Hepatocyte (in vitro differentiated cells): ENCODE measurements around the gene ELMO2.

Experiments
- EZH2phosphoT487 ChIP-seq: fragments of 200-600 bp; sonication (generic); IDR thresholded peaks from one replicate; pipeline ENCODE4 v1.6.1; 2018; ENCODE audit warnings: antibody characterized with exemption, mild to moderate bottlenecking, low read depth, moderate library complexity; ENCODE audit not compliant: unreplicated experiment, severe bottlenecking
- TF ChIP-seq, protein P1 (sequence below): fragments of 200-600 bp; sonication (generic); IDR thresholded peaks from 2 replicates; pipeline ENCODE4 v1.5.1; 2016; ENCODE audit warnings: antibody characterized with exemption, mild to moderate bottlenecking; ENCODE audit not compliant: poor library complexity

DNA sequence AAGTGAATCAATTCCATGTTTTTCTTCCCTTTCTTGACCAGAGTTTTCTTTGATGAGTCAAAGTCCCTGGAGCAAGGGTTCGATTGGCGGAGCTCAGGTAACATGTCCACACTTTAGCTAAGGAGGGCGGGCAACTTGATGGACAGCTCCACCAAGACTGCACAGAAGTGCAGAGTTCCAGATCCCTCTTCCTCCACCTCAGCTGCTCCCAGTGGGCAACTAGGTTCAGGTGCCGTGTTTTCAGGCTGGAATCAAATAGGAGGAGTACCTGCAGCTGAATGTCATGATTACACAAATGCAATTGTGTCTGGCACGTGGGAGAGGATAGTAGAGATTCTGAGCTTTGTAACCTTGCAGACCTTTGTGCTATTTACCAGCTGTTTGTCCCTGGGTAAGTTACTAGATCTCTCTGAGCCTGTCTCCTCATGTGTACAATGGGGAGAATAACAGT, 1.9 kb upstream of the ELMO2 start:
- TF ChIP-seq, protein P1, sequence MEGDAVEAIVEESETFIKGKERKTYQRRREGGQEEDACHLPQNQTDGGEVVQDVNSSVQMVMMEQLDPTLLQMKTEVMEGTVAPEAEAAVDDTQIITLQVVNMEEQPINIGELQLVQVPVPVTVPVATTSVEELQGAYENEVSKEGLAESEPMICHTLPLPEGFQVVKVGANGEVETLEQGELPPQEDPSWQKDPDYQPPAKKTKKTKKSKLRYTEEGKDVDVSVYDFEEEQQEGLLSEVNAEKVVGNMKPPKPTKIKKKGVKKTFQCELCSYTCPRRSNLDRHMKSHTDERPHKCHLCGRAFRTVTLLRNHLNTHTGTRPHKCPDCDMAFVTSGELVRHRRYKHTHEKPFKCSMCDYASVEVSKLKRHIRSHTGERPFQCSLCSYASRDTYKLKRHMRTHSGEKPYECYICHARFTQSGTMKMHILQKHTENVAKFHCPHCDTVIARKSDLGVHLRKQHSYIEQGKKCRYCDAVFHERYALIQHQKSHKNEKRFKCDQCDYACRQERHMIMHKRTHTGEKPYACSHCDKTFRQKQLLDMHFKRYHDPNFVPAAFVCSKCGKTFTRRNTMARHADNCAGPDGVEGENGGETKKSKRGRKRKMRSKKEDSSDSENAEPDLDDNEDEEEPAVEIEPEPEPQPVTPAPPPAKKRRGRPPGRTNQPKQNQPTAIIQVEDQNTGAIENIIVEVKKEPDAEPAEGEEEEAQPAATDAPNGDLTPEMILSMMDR = no peak
- TF ChIP-seq EZH2phosphoT487 = no peak
